Measurements from ENCODE around the gene PXDC1.
"Not testable (repeated sequence)": the region's sequence is repeated elsewhere in the genome, so short reads cannot be mapped to it uniquely, and the experiment has no call there.

Gene PXDC1

DNA sequence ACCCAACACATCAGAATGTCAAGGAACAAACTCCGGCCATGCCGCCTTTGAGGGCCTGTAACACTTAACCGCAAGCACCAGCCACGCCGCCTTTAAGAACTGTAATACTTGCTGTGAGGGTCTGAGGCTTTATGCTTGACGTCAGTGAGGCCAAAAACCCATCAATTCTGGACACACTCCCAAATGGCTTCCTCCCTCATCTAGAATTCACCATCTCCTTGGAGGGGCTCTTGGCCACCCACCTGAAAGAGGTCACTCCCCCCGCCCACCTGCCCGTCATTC lies 10.4 kb upstream of the PXDC1 start:
- no peak for DNase-seq

DNA sequence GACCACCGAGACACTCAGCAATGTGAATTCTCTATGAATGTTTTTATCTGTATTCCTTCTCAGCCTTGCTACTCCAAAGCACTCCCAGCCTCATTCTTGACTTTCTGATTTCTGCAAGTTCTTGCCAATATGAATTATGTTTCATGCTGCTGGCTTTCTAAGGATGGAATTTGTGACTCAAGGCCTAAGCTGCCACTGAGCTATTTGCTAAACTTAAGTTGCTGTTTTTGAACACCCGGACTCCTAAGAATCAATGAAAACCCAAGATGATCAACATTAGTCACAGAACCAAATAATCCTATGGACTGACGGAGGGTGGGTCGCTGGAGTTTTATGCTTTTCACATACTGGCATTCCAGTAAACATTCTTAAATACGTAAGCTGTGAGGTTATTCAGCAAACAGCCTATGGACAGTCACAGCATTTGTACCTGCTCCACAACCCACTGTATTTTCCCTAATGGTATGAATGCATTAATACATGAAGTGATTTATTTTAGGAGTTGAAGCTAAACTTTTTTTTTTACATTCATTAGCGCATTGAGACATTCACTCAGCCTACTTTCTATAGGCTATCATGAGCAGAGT lies 8.2 kb upstream of the PXDC1 start:
- DNase-seq: no peak

DNA sequence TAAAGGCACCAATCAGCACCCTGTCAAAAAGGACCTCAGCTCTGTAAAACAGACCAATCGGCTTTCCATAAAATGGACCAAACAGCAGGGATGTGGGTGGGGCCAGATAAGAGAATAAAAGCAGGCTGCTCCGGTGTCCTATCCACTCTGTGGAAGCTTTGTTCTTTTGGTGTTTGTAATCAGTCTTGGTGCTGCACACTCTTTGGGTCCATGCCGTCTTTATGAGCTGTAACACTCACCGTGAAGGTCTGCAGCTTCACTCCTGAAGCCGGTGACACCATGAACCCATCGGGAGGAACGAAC lies 7.3 kb upstream of the PXDC1 start:
- no peak for DNase-seq

DNA sequence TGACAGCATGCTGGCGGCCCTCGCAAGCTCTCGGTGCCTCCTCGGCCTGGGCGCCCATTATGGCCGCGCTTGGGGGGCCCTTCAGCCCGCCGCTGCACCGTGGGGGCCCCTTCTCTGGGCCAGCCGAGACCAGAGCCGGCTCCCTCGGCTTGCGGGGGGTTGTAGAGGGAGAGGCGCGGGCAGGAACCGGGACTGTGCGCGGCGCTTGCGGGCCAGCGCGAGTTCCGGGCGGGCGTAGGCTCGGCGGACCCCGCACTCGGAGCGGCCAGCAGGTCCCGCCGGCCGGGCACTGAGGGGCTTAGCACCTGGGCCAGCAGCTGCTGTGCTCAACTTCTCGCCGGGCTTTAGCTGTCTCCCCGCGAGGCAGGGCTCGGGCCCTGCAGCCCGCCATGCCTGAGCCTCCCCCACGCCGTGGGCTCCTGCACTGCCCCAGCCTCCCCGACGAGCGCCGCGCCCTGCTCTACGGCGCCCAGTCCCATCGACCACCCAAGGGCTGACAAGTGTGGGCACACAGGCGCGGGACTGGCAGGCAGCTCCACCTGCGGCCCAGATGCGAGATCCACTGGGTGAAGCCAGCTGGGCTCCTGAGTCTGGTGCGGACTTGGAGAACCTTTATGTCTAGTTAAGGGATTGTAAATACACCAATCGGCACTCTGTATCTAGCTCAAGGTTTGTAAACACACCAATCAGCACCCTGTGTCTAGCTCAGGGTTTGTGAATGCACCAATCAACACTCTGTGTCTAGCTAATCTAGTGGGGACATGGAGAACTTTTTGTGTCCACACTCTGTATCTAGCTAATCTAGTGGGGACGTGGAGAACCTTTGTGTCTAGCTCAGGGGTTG lies 6.7 kb upstream of the PXDC1 start:
- DNase-seq: not testable (repeated sequence)

DNA sequence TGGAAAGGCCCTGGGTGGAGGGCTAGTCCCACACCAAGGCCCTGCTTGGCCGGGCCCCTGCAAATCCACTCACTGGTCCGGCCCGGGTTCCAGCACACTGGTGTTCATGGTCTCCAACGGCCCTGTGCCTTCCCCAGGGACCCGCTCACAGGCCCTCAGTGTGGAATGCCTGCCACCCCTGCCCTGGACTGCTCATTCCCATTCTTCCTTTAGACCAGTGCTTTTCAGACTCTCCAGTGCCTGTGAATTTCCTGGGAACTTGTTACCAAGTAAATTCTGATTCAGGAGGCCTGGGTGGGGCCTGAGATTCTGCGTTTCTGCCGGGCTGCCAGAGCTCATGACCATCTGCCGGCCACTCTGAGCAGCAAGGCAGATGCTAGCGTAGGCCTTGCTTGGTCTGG lies 5.7 kb upstream of the PXDC1 start:
- DNase-seq: no peak

DNA sequence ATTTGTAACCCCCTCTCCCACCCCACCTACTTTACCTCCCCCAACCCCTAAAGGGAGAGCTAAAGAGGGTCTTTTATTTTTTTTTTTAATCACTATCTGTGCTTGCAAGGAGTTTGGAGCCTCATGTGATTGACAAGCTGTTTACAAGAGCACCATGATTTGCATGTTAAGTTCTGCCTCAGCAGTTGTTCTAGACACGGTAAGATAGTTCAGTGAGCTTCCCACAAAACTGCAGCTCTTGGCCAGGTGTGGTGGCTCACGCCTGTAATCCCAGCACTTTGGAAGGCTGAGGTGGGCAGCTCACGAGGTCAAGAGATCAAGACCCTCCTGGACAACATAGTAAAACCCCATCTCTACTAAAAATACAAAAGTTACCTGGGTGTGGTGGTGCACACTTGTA lies 5.0 kb upstream of the PXDC1 start:
- no peak for DNase-seq

DNA sequence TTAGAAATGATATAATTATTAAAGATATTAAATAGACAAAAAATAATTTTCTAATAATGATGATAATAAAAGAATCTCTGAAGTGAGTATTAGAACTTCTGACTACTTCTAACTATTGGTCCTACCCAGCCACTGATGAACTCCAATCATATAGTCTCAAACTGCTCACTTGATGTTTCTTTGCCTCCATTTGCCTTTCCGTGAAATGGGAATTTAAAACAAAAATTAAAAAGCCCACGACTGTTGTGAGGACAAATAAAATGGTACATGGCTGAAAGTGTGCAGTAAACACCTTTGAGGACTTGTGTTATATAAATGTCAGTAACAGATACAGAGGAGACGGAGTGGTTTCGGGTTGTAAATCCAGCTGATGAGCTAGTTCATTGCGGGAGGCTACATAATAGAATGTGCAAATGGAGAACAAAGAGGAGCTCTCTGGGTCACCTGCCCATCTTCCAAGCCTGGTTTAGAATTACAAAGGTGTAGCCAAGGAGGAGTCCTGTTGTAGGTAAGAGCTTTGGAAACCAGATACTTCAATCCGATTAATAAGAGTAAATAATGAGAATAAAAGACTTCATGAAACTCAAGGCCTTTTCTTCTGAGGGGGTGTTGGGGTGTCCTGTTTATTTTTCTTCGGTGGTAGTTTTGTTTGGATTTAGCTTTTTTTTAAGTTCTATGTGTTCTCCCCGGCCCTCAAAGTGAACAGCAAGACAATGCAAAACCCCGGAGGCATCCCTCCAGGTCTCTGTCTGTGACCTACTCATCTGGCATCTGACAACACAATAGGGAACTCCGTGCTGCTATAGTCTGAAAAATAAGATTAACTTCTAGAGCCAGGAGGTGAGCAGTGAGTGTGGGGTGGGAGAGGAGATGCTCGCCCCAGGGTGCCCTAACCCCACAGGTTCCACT lies 4.4 kb upstream of the PXDC1 start:
- no peak for DNase-seq

DNA sequence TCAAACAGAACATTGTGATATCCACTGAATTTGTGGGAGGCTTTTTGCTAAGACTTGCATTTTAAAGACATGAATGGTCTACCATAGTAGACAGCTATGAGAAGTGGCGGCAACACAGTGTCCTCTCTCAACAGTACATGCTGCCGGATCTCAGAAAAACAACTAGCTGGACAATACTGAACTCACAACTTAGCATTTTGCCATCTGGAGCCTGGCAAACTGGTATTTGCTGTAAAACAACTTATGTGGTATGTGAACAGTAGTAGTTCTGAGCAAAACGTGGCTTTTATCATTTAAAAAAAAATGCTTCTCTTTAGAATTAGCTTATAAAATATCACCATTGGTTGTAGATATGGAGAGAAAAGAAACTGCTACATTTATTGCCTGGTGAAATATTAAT lies 3.3 kb upstream of the PXDC1 start:
- no peak for DNase-seq

DNA sequence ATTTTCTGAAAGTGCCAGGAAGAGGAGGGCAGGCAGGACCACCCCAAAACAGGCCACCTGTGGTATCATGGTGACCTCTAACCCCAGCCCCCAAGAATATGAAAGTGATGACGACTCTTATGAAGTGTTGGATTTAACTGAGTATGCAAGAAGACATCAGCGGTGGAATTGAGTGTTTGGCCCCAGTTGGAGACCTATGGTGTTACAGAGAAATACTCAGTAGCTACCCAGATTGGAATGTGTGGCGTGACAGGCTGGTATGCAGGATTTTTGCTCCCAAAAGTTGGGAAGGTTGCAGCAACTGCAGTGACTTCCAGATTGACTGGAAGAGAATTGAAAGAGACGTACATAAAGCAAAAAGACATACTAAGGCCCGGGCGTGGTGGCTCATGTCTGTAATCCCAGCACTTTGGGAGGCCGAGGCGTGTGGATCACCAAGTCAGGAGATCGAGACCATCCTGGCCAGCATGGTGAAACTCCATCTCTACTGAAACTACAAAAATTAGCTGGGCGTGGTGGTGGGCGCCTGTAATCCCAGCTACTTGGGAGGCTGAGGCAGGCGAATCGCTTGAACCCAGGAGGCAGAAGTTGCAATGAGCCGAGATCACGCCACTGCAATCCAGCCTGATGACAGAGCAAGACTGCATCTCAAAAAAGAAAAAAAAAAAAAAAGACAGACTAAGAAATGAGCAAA lies 2.7 kb upstream of the PXDC1 start:
- not testable (repeated sequence) for DNase-seq

DNA sequence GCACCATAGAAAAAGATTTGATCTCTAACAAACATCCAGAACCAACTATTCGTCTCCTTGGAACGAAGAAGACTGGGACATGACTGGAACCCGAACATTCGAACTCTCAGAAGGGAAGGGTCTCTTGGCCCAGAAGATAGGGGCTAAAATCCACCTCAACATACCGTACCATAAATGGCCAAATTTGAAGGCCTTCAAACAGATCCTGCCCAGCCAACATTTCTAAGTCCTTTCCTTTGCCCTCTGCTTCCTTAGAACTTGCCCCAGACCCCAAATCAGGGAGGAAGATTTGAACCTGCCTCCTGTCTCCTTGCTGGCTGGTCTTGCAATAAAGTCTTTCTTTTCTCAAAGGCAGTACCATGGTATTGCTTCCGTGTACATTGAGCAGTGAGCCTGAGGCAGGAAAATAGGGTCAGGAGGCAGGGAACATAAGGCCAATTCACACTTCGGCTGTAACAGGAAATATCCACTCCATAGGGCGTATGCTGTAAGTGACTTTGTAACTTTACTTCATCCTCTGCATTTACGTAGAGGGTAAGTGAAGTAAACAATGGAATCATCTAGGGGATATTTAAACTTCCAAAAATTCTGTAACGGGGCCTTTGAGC lies 1.8 kb upstream of the PXDC1 start:
- DNase-seq: no peak

DNA sequence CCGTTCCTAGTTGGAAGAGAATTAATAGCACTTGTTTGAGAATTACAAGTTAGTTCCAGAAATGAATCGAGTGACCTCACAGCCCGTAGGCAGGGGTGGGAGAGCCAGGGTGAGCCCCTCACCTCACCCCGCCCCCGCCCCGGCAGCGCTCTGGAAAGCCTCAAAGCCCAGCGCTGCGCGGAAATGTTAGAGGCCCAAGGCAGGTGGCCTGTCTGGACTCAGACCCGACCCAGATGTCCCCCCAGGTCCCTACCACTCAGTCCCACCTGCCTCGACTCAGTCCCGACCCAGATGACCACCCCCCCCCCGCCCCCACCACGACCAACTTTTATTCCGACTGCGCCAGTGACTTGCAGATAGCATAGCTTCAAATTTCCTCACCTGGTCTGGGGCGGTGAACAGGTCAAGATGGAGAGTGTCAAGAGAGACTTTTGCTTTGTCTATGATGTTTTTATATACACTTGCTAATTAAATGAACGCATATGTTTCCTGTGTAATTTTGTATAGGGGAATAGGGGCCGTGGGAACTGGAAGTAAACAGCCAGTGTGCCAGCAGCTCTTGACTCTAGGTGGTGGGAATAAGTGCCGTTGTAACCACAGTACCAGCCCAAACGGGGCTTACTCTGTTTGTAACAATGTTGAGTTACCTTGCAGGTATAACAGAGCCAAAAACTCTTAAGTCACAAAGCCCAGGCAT lies 1.2 kb upstream of the PXDC1 start:
- no peak for DNase-seq

DNA sequence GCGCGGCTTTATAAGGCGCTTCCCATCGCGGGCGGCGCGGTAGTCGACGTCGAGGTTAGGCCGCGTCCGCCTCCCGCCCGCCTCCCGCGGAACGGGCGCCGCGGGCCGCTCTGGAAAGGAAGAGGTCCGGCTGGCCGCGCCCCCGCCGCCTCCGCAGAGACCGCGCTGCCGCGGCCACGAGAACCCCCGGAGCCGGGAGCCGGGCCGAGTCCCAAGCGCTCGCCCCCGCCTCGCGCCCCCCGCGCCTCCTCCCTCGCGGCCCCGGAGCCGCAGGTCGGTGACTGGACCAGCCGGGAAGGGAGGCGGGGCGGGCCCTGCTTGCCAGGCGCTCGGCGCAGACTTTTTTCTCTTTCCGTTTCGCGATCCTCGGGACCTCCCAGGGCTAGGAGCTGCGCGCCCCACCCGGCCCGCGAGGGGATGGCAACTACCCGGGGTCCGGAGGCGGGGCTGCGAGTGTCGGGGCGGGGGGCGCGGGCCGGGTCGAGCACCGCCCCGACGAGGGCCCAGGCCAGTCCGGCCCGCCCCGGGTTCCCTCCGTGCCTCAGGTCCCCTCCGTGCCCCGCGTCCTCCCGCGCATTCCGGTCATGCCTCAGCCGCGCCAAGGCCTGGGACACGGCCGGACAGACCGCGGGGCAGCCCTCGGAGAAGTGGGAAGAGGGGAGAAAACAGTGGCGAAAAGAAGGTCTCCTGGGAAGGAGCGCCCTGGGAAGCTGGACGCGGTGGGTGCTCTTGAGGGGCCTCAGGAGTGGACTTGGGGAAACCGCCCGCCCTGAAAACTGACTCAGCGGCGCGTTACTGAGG lies 417 bp upstream of the PXDC1 start:
- DNase-seq: peak; percentile 82

DNA sequence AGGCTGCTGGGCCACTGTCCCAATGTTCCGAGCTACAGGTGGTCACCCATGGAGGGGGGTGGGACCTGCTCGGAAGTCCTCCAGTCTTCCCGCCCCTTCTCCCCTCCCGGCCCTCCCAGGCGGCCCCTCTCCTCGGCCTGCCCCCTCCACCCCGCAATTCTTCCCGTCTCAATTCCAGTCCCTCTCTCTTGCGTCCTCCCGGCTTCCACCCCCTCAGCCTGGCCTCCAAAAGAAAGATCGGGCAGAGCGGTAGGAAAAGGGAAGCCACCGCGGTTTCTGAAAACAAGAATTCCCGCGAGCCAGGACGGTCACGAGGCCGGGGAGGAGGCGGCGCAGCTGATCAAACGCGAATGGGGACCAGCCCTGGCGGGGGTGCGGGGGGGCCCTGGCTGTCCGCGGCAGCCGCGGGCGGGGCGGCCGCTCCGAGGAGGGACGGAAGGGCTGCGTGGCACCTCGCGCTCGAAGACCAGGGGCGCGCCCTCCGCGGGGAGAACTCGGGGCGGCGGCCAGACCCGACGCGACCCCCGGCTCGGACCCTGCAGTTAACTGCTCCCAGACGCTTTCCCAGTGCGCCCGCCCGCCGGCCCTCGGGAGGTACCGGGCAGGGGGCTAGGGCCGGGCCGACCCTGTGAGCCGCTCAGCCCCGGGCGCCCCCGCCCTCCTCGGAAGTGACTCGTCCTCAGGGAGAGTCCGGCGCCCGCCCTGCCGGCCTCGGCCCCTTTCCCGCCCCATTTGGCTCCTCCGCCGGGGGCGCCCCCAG lies 1.0 kb downstream of the PXDC1 start:
- peak; percentile 21 for DNase-seq

DNA sequence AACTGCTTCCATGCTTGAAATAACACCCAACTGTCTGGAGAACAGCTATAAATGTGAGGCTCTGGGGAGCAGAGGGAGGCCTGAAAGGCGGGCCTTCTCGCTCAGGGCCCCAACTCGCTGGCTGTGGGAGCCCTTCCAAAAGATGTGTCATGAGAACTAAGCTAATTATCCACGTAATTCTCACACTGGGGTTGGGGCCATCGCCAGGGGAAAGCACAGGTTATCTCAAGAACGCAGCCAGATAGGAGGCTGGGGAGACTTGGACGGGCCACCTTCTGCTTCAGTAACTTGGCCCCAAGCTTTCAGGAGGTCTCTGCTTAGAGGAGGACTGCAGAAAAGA lies 1.6 kb downstream of the PXDC1 start:
- no peak for DNase-seq

DNA sequence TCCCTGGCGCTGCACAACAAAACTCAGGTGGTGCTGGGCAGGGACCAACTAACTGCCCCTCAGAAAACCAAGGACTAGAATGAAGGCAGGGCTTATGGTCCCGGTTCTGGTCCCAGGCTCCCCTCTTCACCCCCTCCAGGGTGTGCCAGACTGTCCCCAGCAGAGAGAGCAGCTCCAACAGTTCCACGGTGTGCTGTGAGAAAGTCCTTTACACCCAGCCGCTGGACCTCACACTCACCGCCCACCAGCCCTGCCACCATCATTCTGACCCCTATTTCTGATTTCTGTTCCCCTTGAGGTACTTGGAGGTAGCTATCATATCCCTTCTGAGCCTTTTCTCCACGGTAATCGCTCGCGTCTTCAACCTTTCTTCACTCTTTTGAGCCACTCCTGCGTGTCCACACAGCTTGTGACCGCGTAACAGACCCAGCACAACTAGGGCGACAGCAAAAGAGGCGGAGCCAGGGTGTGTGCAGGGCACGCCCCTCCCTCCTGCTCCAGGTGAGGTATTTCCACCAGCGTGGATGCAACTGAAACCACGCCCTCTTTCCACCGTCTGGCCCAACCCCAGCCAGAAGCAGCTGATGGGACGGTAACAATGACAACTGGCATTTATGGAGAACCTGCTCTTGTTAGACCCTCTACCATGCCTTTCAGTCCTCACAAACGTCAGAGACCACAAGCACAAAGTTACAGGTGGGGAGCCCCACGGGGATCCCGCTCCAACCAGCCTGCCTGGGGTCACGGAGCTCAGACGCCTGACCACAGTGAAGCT lies 2.3 kb downstream of the PXDC1 start:
- no peak for DNase-seq

DNA sequence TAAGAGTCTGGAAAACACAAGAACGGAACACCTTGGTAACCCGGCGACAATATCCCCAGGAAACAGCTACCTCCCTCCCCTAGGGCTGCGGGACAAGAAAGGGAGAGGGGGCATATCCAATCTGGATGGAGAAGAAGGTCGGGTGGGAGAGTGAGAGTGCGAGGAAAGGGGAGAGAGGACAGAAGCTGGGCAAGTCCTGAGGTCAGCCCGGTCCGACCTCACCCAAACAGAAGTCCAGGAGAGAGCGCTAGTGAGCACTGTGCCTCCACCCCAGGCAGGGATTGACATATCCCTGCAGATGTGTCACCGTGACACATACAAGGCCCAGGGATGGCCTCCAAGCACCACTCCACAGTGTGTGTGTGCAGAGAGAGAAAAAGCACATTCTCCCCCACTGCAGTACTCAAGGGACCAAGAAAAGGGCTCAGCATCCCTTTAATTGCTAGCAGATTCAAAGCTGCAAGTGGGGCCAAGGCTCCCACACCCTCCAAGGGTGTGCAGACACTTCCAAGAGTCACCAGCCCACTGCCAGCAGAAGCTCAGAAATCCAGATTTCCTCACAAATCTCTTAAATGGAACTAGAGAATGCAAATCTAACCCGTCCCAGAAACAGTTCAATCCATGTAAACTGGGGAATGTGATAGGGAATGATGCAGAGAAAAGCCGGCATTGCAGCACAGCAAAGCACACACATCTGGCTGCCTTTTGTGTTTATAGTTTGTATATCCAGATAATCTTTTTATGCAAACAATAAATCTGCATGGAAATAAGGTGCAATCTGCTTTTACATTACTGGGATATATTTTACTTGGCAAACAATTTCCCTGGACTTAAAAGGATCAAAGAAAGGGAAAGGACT lies 3.1 kb downstream of the PXDC1 start:
- DNase-seq: peak; percentile 61

DNA sequence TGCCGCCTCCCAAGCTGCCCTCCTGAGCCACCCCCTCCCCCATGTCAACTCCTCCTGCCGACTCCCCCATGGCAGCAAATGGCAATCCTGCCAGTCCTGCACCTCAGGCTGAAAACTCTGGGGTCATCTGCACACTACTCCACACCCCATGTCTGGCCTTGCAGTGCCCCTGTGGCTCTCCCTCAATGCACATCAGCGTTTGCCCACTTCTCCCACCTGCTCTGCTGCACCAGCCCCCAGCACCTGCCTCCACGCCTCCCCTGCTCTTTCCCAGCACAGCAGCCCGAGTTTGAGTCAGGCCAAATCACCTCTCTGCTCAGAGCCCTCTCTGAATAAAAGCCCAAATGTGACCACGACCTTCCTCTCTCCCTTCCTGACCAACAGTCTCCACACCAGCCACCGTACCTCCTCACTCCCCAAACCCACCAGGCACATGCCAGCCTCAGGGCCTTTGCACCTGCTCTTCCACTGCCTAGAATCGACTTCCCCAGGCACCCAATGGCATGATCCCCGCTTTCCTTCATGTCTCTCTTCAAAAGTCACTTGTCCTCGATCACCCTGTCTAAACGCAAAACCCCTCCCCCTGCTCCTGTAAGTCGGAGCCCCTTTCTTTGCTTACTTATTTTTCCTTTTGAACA lies 4.3 kb downstream of the PXDC1 start:
- no peak for DNase-seq

DNA sequence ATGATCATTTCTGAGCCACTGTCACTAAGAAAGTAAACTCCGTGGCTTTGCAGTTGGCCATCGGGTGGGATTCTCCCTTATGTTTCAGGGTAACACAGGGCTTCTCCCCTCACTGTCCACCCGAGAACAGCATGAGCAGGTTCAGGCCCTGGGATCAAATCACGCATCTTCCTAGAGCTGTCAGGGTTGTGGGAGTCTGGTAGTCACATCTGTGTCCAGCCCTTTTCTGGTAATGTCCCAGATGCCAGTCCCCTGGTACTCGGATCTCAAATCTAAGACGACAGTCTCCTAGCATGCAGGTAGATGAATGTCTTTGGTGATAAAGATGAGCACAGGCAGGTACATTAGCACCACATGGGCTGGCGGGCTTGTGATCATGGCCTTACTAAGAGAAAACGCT lies 4.8 kb downstream of the PXDC1 start:
- no peak for DNase-seq
